Endothelial cell of umbilical vein (primary cell): ENCODE results near the gene EMX1. TPM values are rescaled to one million over a fixed set of nuclear protein-coding genes. Genes with fewer than 3 reads are reported as not detected.

ENCODE experiments used
- BruUV-seq: library from RNA; stranded (reverse); fragments of 400-500 nt; replicated peaks from 2 replicates; lab custom pipeline; 2021; lab: Mats Ljungman, UMichigan
- CTCF ChIA-PET: fragments of 300-600, 350-600 bp; sonication (Branson Sonifier 250); formaldehyde crosslinking; loops from one replicate; lab custom pipeline; 2021; ENCODE audit warnings: antibody characterized with exemption, inconsistent platforms; lab: Charles Lee
- POLR2A ChIA-PET: fragments of 300-600, 350-600 bp; sonication (Branson Sonifier 250); formaldehyde crosslinking; loops from one replicate; lab custom pipeline; 2021; ENCODE audit warnings: antibody characterized with exemption, inconsistent platforms; lab: Charles Lee
- DNase-seq: peaks from one replicate; pipeline ENCODE4 v3.0.0-alpha.2; 2011; ENCODE audit warnings: low read depth, low spot score
- FAIRE-seq: peaks from 2 replicates; lab custom pipeline; 2011; peaks lifted over from hg19 to GRCh38; lab: Jason Lieb, UNC
- H2AFZ ChIP-seq: 2 replicates; pipeline ENCODE4 v1.6.0; 2012; ENCODE audit warnings: low read depth, low read length, control low read depth, inconsistent platforms
- H3K27ac ChIP-seq: 2 replicates; pipeline ENCODE4 v1.5.1; 2011; ENCODE audit warnings: low read depth, mild to moderate bottlenecking, control low read depth, low read length, moderate library complexity; ENCODE audit not compliant: insufficient read depth
- H3K27me3 ChIP-seq, 2 experiments: 2 replicates each; pipeline versions ENCODE4 v1.6.0 to v1.6.1; 2011; ENCODE audit warnings: low read length in 2 of 2, mixed read lengths in 1 of 2; ENCODE audit not compliant: control insufficient read depth in 2 of 2, insufficient read depth in 2 of 2
- H3K36me3 ChIP-seq, 2 experiments: 2 replicates in 1 of 2; 3 replicates in 1 of 2; pipeline ENCODE4 v1.5.1; 2011; ENCODE audit warnings: low read length in 2 of 2, mild to moderate bottlenecking in 1 of 2, moderate library complexity in 1 of 2; ENCODE audit not compliant: control insufficient read depth in 2 of 2, insufficient read depth in 2 of 2; ENCODE audit errors: extremely low read depth in 1 of 2
- H3K4me1 ChIP-seq: 3 replicates; pipeline ENCODE4 v1.5.1; 2011; ENCODE audit warnings: mild to moderate bottlenecking, low read length; ENCODE audit not compliant: control insufficient read depth, insufficient read depth; ENCODE audit errors: extremely low read depth
- H3K4me2 ChIP-seq: 2 replicates; pipeline ENCODE4 v1.6.1; 2011; ENCODE audit warnings: low read length, control low read depth, mixed read lengths; ENCODE audit not compliant: insufficient read depth
- H3K4me3 ChIP-seq, 3 experiments: fragments of 200-600 bp in 1 of 3; sonication (generic), shearing (Covaris generic) in 1 of 3; replicated peaks in 1 of 3; 2 replicates each; pipeline ENCODE4 v1.5.1; 2011 to 2016; ENCODE audit warnings: control low read depth in 3 of 3, low read length in 3 of 3, mild to moderate bottlenecking in 2 of 3, inconsistent platforms in 1 of 3, low read depth in 1 of 3, moderate library complexity in 1 of 3; ENCODE audit not compliant: insufficient read depth in 1 of 3
- H3K79me2 ChIP-seq: 2 replicates; pipeline ENCODE4 v1.6.0; 2012; ENCODE audit warnings: low read length, inconsistent platforms; ENCODE audit not compliant: control insufficient read depth, insufficient read depth
- H3K9ac ChIP-seq: replicated peaks from 2 replicates; pipeline ENCODE3; 2011; ENCODE audit warnings: low read length, control low read depth; ENCODE audit not compliant: insufficient read depth; ENCODE audit errors: extremely low read depth
- H3K9me1 ChIP-seq: replicated peaks from 3 replicates; pipeline ENCODE4 v1.6.0; 2011; ENCODE audit warnings: mild to moderate bottlenecking, low read length; ENCODE audit not compliant: control insufficient read depth, insufficient read depth; ENCODE audit errors: extremely low read depth
- H3K9me3 ChIP-seq: replicated peaks from 2 replicates; pipeline ENCODE4 v1.5.1; 2012; ENCODE audit warnings: low read length, inconsistent platforms; ENCODE audit not compliant: control insufficient read depth, insufficient read depth
- H4K20me1 ChIP-seq: replicated peaks from 2 replicates; pipeline ENCODE3; 2011; ENCODE audit warnings: mild to moderate bottlenecking, low read length; ENCODE audit not compliant: control insufficient read depth, insufficient read depth; ENCODE audit errors: extremely low read depth
- CTCF ChIP-seq, 2 donors: IDR thresholded peaks; 1 replicate in 1 of 2; 2 replicates in 1 of 2; pipeline ENCODE4 v1.5.1; 2011; ENCODE audit warnings: low read length in 2 of 2, mild to moderate bottlenecking in 2 of 2, moderate library complexity in 2 of 2, control low read depth in 1 of 2, inconsistent platforms in 1 of 2, low read depth in 1 of 2; ENCODE audit not compliant: insufficient read depth in 1 of 2; ENCODE audit errors: extremely low read depth in 1 of 2
- MYC ChIP-seq: IDR thresholded peaks from one replicate; pipeline ENCODE4 v1.6.1; 2011; ENCODE audit warnings: mild to moderate bottlenecking, low read depth, low read length
- POLR2A ChIP-seq: IDR thresholded peaks from 2 replicates; pipeline ENCODE4 v1.6.1; 2012; ENCODE audit warnings: low read depth, mild to moderate bottlenecking, control low read depth, low read length
- dilution Hi-C: fragments of 300-500 bp; cut with MboI; formaldehyde crosslinking; loops from one replicate; pipeline ENCODE4 v1.15.0; 2019; ENCODE audit warnings: low sequenced_read_pairs; ENCODE audit not compliant: extremely low pct_ligation_motif_present
- intact Hi-C: fragments of 100-400 bp; cut with micrococcal nuclease; formaldehyde crosslinking; loops from one replicate; pipeline ENCODE4 v1.10.0; 2022
- polyA plus RNA-seq, 4 experiments: library from polyadenylated mRNA; depleted of rRNA in 3 of 4; stranded (reverse) in 3 of 4; unstranded in 1 of 4; fragments of >200 nt; gene quantifications; 2 replicates each; pipeline versions ENCODE4 v1.2.1 to v1.2.3, GENCODE V29; 2011 to 2012; ENCODE audit warnings: missing spikeins in 1 of 4
- total RNA-seq: library from RNA; stranded (reverse); gene quantifications from 2 replicates; pipeline ENCODE4 v1.2.3, GENCODE V29; 2021

EMX1 gene
- total and polyA plus RNA-seq, 2 donors (not counting 3 experiments of a cell fraction or from before 2014, with no cell fraction given) = not detected

GRCh38 chr2:72887740-72888437, 29.4 kb upstream of the EMX1 start:
- no TSS peak for BruUV-seq
- peak overlapping the region; percentile 91 for H3K4me2 ChIP-seq
- peak overlapping the region; percentile 98 for H2AFZ ChIP-seq
- H3K9me1 ChIP-seq = no peaks in the 10 kb centered on the region
- intact Hi-C loops = loop anchor here (1.0 to 2.0 kb wide), 2 partner anchors 31 to 117 kb away; no protein-coding TSS in a partner anchor
- FAIRE-seq (peak; percentile 96), DNase-seq (peak; percentile 84)
- H3K79me2 ChIP-seq = no peaks in the 10 kb centered on the region
- peaks cover 13% of the 10 kb centered on the region for H3K4me1 ChIP-seq
- ChIA-PET POLR2A (no interaction called here), CTCF (interaction anchor here (0.8 to 3.1 kb wide), 31 partner anchors 8 to 1357 kb away, joined by 3 to 32 read pairs (median 5); partner anchors contain the start of gene EMX1)
- dilution Hi-C loops = no loop called here
- H3K4me3 ChIP-seq = peak overlapping the region; percentile 54 to 81 (median 73)
- H3K9ac ChIP-seq = peak overlapping the region; percentile 77
- peaks cover 0 to 9% of the 10 kb centered on the region in 2 experiments for H3K36me3 ChIP-seq
- H3K9me3 ChIP-seq = no peaks in the 10 kb centered on the region
- H3K27me3 ChIP-seq = no peaks in the 10 kb centered on the region
- H4K20me1 ChIP-seq = no peaks in the 10 kb centered on the region
- TF ChIP-seq MYC = no peak
- peak; percentile 97 to 99 for TF ChIP-seq CTCF (IDR thresholded peaks at IDR 0.05; ENCODE audit: extremely low read depth in 1 of 2, insufficient read depth in 1 of 2, low read depth in 1 of 2, low read length in 2 of 2)
- TF ChIP-seq POLR2A = no peak
- peak overlapping the region; percentile 74 for H3K27ac ChIP-seq
